ENCODE measurements around the gene SAE1.

The SAE1 gene

GRCh38 chr19:47156861-47157430 is 26.3 kb downstream of the SAE1 start:
- TF ChIP-seq CTCF (conservative IDR thresholded peaks at IDR 0.05) = no peak
- H3K27ac ChIP-seq = peak overlapping the region; percentile 30; the same call in 1 of the 2 replicates

GRCh38 chr19:47157431-47158321 is 27.0 kb downstream of the SAE1 start:
- TF ChIP-seq CTCF (conservative IDR thresholded peaks at IDR 0.05) = no peak
- H3K27ac ChIP-seq = peak overlapping the region; percentile 30

GRCh38 chr19:47158367-47158791 is 27.7 kb downstream of the SAE1 start:
- H3K27ac ChIP-seq = peak overlapping the region; percentile 30
- TF ChIP-seq CTCF (conservative IDR thresholded peaks at IDR 0.05) = no peak

GRCh38 chr19:47158879-47159503 is 28.4 kb downstream of the SAE1 start:
- no peak for TF ChIP-seq CTCF (conservative IDR thresholded peaks at IDR 0.05)
- peak overlapping the region; percentile 30; the same call in 1 of the 2 replicates for H3K27ac ChIP-seq

- TF ChIP-seq CTCF (conservative IDR thresholded peaks at IDR 0.05) = no peak
- no peak overlapping the region for H3K27ac ChIP-seq
Observed at GRCh38 chr19:47161876-47162489, 31.3 kb downstream of the SAE1 start.

- no peak for TF ChIP-seq CTCF (conservative IDR thresholded peaks at IDR 0.05)
- no peak overlapping the region for H3K27ac ChIP-seq
Observed at GRCh38 chr19:47168065-47168464, 37.4 kb downstream of the SAE1 start.
